NCI-H526 treated with DMSO at 0.1 percent for 48 hours (cell line): ENCODE measurements around the gene LRPAP1.

Experiments
- DNase-seq: peaks from one replicate; lab custom pipeline; 2025; lab: John Stamatoyannopoulos, UW

The LRPAP1 gene

GRCh38 chr4:3485886-3486540, 46.2 kb downstream of the LRPAP1 start:
- no peak for DNase-seq

- no peak for DNase-seq
These were observed 47.0 kb downstream of the LRPAP1 start for GRCh38 chr4:3485011-3485791.

GRCh38 chr4:3484057-3484973, 47.9 kb downstream of the LRPAP1 start:
- no peak for DNase-seq

- no peak for DNase-seq
These were observed 48.7 kb downstream of the LRPAP1 start for GRCh38 chr4:3483471-3483921.

GRCh38 chr4:3482707-3483106, 49.5 kb downstream of the LRPAP1 start:
- no peak for DNase-seq

GRCh38 chr4:3481783-3482393, 50.3 kb downstream of the LRPAP1 start:
- no peak for DNase-seq

GRCh38 chr4:3481113-3481531, 51.1 kb downstream of the LRPAP1 start:
- DNase-seq, result no peak

GRCh38 chr4:3480528-3481112, 51.6 kb downstream of the LRPAP1 start:
- DNase-seq, result peak; percentile 38

- no peak for DNase-seq
These were observed 52.7 kb downstream of the LRPAP1 start for GRCh38 chr4:3479358-3480101.

GRCh38 chr4:3478446-3479357, 53.5 kb downstream of the LRPAP1 start:
- DNase-seq, result no peak

- DNase-seq, result no peak
These were observed 54.3 kb downstream of the LRPAP1 start for GRCh38 chr4:3477750-3478430.

GRCh38 chr4:3476936-3477749, 55.1 kb downstream of the LRPAP1 start:
- no peak for DNase-seq

GRCh38 chr4:3476341-3476747, 55.9 kb downstream of the LRPAP1 start:
- DNase-seq, result no peak

- DNase-seq, result no peak
These were observed 56.4 kb downstream of the LRPAP1 start for GRCh38 chr4:3475713-3476260.

- no peak for DNase-seq
These were observed 57.0 kb downstream of the LRPAP1 start for GRCh38 chr4:3475041-3475712.

GRCh38 chr4:3473996-3474765, 58.0 kb downstream of the LRPAP1 start:
- DNase-seq, result no peak
